Heart right ventricle (tissue), 16 donors: ENCODE data around the gene SF3B2. TPM values are rescaled to one million over a fixed set of nuclear protein-coding genes. Genes with fewer than 3 reads are reported as not detected.
A peak's percentile ranks its signal among the peaks of the same experiment; 100 is the strongest.

Experiments used
- ATAC-seq, 8 donors: fragments of 200-7000 bp; cut with Tn5 transposase; one replicate each; pipeline ENCODE4 v1.9.1; 2020; ENCODE audit warnings: mild to moderate bottlenecking in 8 of 8, moderate library complexity in 8 of 8, moderate number of reproducible peaks in 1 of 8
- DNase-seq, 2 donors: peaks; one replicate each; pipeline ENCODE4 v3.0.0-alpha.2; 2020
- H3K27ac ChIP-seq, 10 donors: fragments of 200-600 bp; sonication (generic) in 2 of 10; one replicate each; pipeline versions ENCODE4 v1.5.0 to v1.8.0; 2020 to 2022; ENCODE audit warnings: mild to moderate bottlenecking in 3 of 10
- H3K27me3 ChIP-seq, 7 donors: fragments of 200-600 bp; one replicate each; pipeline ENCODE4 v1.8.0; 2021 to 2022; ENCODE audit warnings: mild to moderate bottlenecking in 2 of 7
- H3K36me3 ChIP-seq, 9 donors: fragments of 200-600 bp; sonication (generic) in 1 of 9; one replicate each; pipeline versions ENCODE4 v1.5.0 to v1.8.0; 2020 to 2022; ENCODE audit warnings: mild to moderate bottlenecking in 2 of 9
- H3K4me1 ChIP-seq, 9 donors: fragments of 200-600 bp; sonication (generic) in 1 of 9; one replicate each; pipeline versions ENCODE4 v1.5.0 to v1.8.0; 2020 to 2022; ENCODE audit warnings: mild to moderate bottlenecking in 4 of 9
- H3K4me3 ChIP-seq, 10 donors: fragments of 200-600 bp; sonication (generic) in 2 of 10; one replicate each; pipeline versions ENCODE4 v1.5.0 to v1.8.0; 2020 to 2022; ENCODE audit warnings: mild to moderate bottlenecking in 7 of 10, moderate library complexity in 2 of 10
- H3K9me3 ChIP-seq, 11 donors: fragments of 200-600 bp in 10 of 11; sonication (generic) in 2 of 11; one replicate each; pipeline versions ENCODE4 v1.5.0 to v1.8.0; 2013 to 2022; ENCODE audit warnings: mild to moderate bottlenecking in 2 of 11, control low read depth in 1 of 11, moderate library complexity in 1 of 11
- WGBS, 2 donors: extraction: QIAGEN DNeasy Blood & Tissue Kit; methylation state at CpG; one replicate each; pipeline ENCODE4 v1.1.7; 2013; ENCODE audit warnings: inconsistent platforms in 1 of 2; 5-methylcytosine and 5-hydroxymethylcytosine counted together
- intact Hi-C, 10 donors: fragments of 100-400 bp; cut with DNase I; formaldehyde crosslinking; loops; one replicate each; pipeline versions ENCODE4 v1.11.1 to v1.14.2; 2022
- polyA plus RNA-seq, 2 donors: library from polyadenylated mRNA; stranded (reverse); fragments of 200-250 nt; gene quantifications; one replicate each; pipeline ENCODE4 v1.2.3, GENCODE V29; 2013
- total RNA-seq, 10 donors: library from RNA; stranded (reverse); fragmentation: NEBNext Ultra II Directional in 3 of 10; extraction: Animal tissue kit (Norgen Biotek cat#: 25700) in 3 of 10; gene quantifications; one replicate each; pipeline versions ENCODE4 v1.2.1 to v1.2.4, GENCODE V29; 2021 to 2023
- TF ChIP-seq, protein P1 (sequence below), 9 donors: fragments of 200-600 bp; sonication (generic) in 2 of 9; IDR thresholded peaks; one replicate each; pipeline versions ENCODE4 v1.5.0 to v1.8.0; 2021 to 2022; ENCODE audit warnings: antibody characterized with exemption in 9 of 9, mild to moderate bottlenecking in 5 of 9, moderate library complexity in 1 of 9
- donor health status: Arrhythmogenic right ventricular cardiomyopathy.
- donor health status: ischemic (EF 13 %, LVEDD 7.1; RV severe dilation, severe dysfunction).
- donor health status: healthy with polysubstance abuse.
- donor health status: DM: no; HTN: yes; CAD: no.
- donor health status: DM: no; HTN: no; CAD: no.
- donor health status: ischemic (EF 25% LVEDD 6.9; RV normal size, moderate dysfunction).
- donor health status: ischemic (EF 25% LVEDD 5.7; RV mildly dilated, moderate dysfunction).
- donor health status: healthy.
- donor health status: DM: yes; HTN: yes; CAD: no.
- donor health status: Ischemic cardiomyopathy.
- donor health status: ischemic (EF 35%, LVEDD 5.7; RV mildly dilated, moderate dysfunction).
- donor health status: nonischemic (EF 11% LVEDD 7.7; RV severe dilation, severe dysfunction).
- donor health status: DM: yes; HTN: yes; CAD: no.
- donor health status: PGD.
- donor health status: ischemic (EF 29% LVEDD 5.4; RV normal size, mild dysfunction).
- donor health status: nonischemic (EF 23%, LVEDD 6.1; RV moderate dilation, normal function).

SF3B2 gene
- total and polyA plus RNA-seq, 12 donors, result 46.5 to 94.9 (median 72.7) TPM

DNA sequence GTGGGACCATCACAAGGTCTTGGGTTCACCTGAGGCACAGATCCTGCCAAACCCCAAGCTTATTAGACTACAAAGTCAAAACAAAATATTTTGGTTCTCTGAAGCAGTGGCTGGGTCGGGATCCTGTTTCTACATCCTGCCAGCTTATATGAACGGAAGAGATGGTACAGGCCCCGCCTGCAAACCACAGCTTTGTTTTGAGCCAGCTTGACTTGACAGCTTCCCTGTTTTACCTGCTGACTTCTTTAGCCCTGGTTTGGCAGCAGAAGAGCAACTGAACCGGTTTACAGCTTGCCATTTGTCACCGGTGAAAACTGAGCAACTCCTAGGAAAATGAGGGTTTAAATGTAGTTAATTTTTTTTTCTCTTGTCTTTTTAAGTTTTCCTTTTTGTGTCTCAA is 29.3 kb downstream of the SF3B2 start:
- Histone ChIP-seq H3K27ac (peak overlapping the region in 5 of 10 donors; percentile 2 to 86 (median 36)), H3K9me3 (no peaks in the 10 kb centered on the region), H3K36me3 (peaks cover 0 to 19% (median 0%) of the 10 kb centered on the region in 9 donors), H3K27me3 (no peaks in the 10 kb centered on the region), H3K4me1 (peaks cover 14 to 74% (median 63%) of the 10 kb centered on the region in 9 donors), H3K4me3 (peak overlapping the region in 1 of 10 donors; percentile 14)
- WGBS, 2 donors, result 46 to 55% methylated on average over 5 of the region's 5 CpGs
- DNase-seq (peak; percentile 26 to 29), ATAC-seq (peak in 5 of 8 donors; percentile 25 to 69 (median 49))
- TF ChIP-seq, protein P1, sequence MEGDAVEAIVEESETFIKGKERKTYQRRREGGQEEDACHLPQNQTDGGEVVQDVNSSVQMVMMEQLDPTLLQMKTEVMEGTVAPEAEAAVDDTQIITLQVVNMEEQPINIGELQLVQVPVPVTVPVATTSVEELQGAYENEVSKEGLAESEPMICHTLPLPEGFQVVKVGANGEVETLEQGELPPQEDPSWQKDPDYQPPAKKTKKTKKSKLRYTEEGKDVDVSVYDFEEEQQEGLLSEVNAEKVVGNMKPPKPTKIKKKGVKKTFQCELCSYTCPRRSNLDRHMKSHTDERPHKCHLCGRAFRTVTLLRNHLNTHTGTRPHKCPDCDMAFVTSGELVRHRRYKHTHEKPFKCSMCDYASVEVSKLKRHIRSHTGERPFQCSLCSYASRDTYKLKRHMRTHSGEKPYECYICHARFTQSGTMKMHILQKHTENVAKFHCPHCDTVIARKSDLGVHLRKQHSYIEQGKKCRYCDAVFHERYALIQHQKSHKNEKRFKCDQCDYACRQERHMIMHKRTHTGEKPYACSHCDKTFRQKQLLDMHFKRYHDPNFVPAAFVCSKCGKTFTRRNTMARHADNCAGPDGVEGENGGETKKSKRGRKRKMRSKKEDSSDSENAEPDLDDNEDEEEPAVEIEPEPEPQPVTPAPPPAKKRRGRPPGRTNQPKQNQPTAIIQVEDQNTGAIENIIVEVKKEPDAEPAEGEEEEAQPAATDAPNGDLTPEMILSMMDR (IDR thresholded peaks at IDR 0.05), result no peak
- intact Hi-C loops, result no loop called here

DNA sequence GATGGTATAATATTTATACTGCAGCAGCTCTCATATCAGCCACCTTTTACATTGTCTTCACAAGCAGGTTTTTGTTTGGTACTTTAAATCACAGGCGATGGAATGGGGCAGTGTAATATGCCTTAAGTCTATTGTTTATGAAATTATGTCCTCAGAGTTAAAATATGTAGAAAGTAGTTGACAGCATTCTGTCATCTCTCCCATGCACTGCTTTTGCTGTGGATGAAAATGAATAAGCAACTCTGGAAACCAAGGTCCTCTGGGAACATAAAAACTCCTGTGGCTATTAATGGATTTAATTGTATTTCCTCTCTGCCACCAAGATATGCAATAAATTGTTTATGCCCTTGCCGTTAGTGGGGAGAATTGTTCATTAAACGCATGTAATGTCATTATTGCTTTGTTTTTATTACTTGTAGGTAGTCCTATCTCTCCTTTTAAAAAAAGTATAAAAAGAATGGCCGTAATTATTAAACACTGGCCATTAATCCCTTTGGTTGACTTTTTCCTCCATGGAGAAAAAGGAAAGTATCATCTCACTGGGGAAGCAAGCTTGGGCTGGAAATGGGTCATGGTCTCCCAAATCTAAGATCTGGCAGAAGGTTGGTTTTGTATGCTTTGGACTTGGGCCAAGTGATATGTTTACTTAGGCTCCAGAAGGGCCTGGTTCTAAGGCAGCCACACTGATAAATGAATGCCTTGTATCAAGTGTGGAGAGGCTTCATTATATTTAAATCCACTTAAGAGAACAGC is 31.0 kb downstream of the SF3B2 start:
- no peak for DNase-seq
- peaks cover 0 to 10% (median 0%) of the 10 kb centered on the region in 9 donors for H3K36me3 ChIP-seq
- H3K4me3 ChIP-seq, result no peak overlapping the region
- peak overlapping the region in 6 of 10 donors; percentile 17 to 86 (median 44) for H3K27ac ChIP-seq
- intact Hi-C loops, result no loop called here
- peaks cover 14 to 73% (median 61%) of the 10 kb centered on the region in 9 donors for H3K4me1 ChIP-seq
- H3K9me3 ChIP-seq, result no peaks in the 10 kb centered on the region
- WGBS, 2 donors, result 31 to 45% methylated on average over 4 of the region's 4 CpGs
- TF ChIP-seq, protein P1 (IDR thresholded peaks at IDR 0.05), result no peak
- H3K27me3 ChIP-seq, result no peaks in the 10 kb centered on the region
- peak in 3 of 8 donors; percentile 24 to 41 (median 26) for ATAC-seq

DNA sequence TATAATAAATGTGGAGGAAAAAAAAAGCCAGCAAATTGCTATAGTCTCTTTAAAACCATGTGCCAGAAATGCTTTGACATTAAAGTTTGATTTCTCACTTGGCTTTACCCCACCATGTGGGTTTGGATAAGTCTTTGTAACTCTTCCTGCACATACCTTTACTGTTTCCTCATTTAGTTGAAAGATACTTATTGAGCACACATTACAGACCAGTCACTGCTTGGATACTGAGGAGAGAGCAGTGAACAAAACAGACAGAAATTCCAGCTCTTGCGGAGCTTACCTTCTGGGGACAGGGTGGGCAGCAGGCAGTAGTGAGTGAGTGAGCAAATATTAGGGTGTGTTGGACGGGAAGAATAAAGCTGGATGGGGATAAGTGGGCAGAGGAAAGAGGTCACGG is 31.6 kb downstream of the SF3B2 start:
- Histone ChIP-seq H3K36me3 (peaks cover 0 to 7% (median 0%) of the 10 kb centered on the region in 9 donors), H3K27ac (peak overlapping the region in 6 of 10 donors; percentile 17 to 57 (median 36)), H3K9me3 (no peaks in the 10 kb centered on the region), H3K27me3 (no peaks in the 10 kb centered on the region), H3K4me1 (peaks cover 14 to 73% (median 57%) of the 10 kb centered on the region in 9 donors), H3K4me3 (no peak overlapping the region)
- TF ChIP-seq, protein P1 (IDR thresholded peaks at IDR 0.05), result no peak
- 90 to 91% methylated on average over 3 of the region's 3 CpGs for WGBS, 2 donors
- DNase-seq (no peak), ATAC-seq (no peak)
- intact Hi-C loops, result no loop called here

DNA sequence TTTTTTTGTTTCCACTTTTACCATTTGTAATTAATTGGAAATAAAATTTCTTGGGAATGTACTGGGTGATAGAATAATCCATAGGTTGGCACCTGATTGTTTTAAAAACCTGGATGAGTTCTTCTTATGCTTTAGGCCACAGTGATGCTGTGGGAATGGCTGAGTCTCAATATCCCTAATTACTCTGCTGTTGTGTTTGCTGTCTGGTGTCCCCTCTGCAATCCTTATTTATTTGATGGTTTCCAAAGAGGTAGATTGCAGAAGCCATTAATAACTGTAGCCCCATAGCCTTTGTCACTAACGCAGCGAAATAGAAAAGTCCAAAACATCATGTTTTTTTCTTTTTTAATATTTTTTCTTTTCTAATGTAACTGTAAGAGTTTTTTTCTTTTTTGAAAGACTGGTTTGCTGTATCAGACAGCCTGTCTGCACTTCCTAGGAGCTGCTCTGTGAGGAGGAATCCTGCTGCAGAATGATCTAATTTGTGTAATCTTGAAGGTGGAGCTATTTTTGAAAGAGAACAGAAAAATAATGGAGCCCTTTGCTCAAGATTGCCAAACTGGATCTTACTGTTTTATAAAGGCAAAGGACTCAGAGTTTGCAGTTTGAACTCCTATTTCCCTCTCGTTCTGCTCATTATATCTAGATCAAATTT is 32.8 kb downstream of the SF3B2 start:
- DNase-seq (no peak), ATAC-seq (no peak)
- peak overlapping the region in 2 of 10 donors; percentile 38 to 57 for H3K27ac ChIP-seq
- intact Hi-C loops, result no loop called here
- no peaks in the 10 kb centered on the region for H3K9me3 ChIP-seq
- TF ChIP-seq, protein P1 (IDR thresholded peaks at IDR 0.05), result no peak
- H3K27me3 ChIP-seq, result no peaks in the 10 kb centered on the region
- WGBS, 2 donors, result 79 to 81% methylated on average over 3 of the region's 3 CpGs
- peaks cover 14 to 75% (median 60%) of the 10 kb centered on the region in 9 donors for H3K4me1 ChIP-seq
- H3K4me3 ChIP-seq, result no peak overlapping the region
- no peaks in the 10 kb centered on the region for H3K36me3 ChIP-seq
